ENCODE measurements around the gene VSTM2L.
"Not testable (repeated sequence)": the region's sequence is repeated elsewhere in the genome, so short reads cannot be mapped to it uniquely, and the experiment has no call there.

Gene VSTM2L

GRCh38 chr20:37902504-37903313 is at the start of gene VSTM2L:
Gene VSTM2L (plus strand): TSS chr20:37903127. CDS start chr20:37903351, 224 bp downstream.
- no peak for DNase-seq (ENCODE audit: low read depth in 2 of 2)

- no peak for DNase-seq (ENCODE audit: low read depth in 2 of 2)
Measured at GRCh38 chr20:37853823-37854375, 49.0 kb upstream of the VSTM2L start.

GRCh38 chr20:37856034-37856433 is 46.9 kb upstream of the VSTM2L start:
- not testable (repeated sequence) for DNase-seq (ENCODE audit: low read depth in 2 of 2)

GRCh38 chr20:37856932-37857660 is 45.8 kb upstream of the VSTM2L start:
- no peak for DNase-seq (ENCODE audit: low read depth in 2 of 2)

GRCh38 chr20:37859406-37860171 is 43.3 kb upstream of the VSTM2L start:
- DNase-seq (ENCODE audit: low read depth in 2 of 2) = no peak

GRCh38 chr20:37863289-37863688 is 39.6 kb upstream of the VSTM2L start:
- no peak for DNase-seq (ENCODE audit: low read depth in 2 of 2)

GRCh38 chr20:37864298-37864697 is 38.6 kb upstream of the VSTM2L start:
- no peak for DNase-seq (ENCODE audit: low read depth in 2 of 2)

- no peak for DNase-seq (ENCODE audit: low read depth in 2 of 2)
Measured at GRCh38 chr20:37866051-37866450, 36.9 kb upstream of the VSTM2L start.

GRCh38 chr20:37867289-37868195 is 35.4 kb upstream of the VSTM2L start:
- DNase-seq (ENCODE audit: low read depth in 2 of 2) = no peak

- no peak for DNase-seq (ENCODE audit: low read depth in 2 of 2)
Measured at GRCh38 chr20:37868851-37869333, 34.0 kb upstream of the VSTM2L start.

- DNase-seq (ENCODE audit: low read depth in 2 of 2) = no peak
Measured at GRCh38 chr20:37869334-37869861, 33.5 kb upstream of the VSTM2L start.

GRCh38 chr20:37870294-37870693 is 32.6 kb upstream of the VSTM2L start:
- no peak for DNase-seq (ENCODE audit: low read depth in 2 of 2)

GRCh38 chr20:37871751-37872150 is 31.2 kb upstream of the VSTM2L start:
- no peak for DNase-seq (ENCODE audit: low read depth in 2 of 2)

GRCh38 chr20:37872161-37872560 is 30.8 kb upstream of the VSTM2L start:
- DNase-seq (ENCODE audit: low read depth in 2 of 2) = no peak

GRCh38 chr20:37873884-37874283 is 29.0 kb upstream of the VSTM2L start:
- no peak for DNase-seq (ENCODE audit: low read depth in 2 of 2)

GRCh38 chr20:37875460-37876175 is 27.3 kb upstream of the VSTM2L start:
- no peak for DNase-seq (ENCODE audit: low read depth in 2 of 2)

GRCh38 chr20:37876863-37877262 is 26.1 kb upstream of the VSTM2L start:
- DNase-seq (ENCODE audit: low read depth in 2 of 2) = no peak

GRCh38 chr20:37877832-37878772 is 24.8 kb upstream of the VSTM2L start:
- DNase-seq (ENCODE audit: low read depth in 2 of 2) = no peak

All from stimulated activated CD8-positive, alpha-beta memory T cell treated with anti-CD3 and anti-CD28 coated beads, Interleukin-15, amount 100 ng/mL, for 4 hours (primary cell).